ENCODE data around the gene NAP1L1.
"Not testable (repeated sequence)": the region's sequence is repeated elsewhere in the genome, so short reads cannot be mapped to it uniquely, and the experiment has no call there.

NAP1L1 gene

DNA sequence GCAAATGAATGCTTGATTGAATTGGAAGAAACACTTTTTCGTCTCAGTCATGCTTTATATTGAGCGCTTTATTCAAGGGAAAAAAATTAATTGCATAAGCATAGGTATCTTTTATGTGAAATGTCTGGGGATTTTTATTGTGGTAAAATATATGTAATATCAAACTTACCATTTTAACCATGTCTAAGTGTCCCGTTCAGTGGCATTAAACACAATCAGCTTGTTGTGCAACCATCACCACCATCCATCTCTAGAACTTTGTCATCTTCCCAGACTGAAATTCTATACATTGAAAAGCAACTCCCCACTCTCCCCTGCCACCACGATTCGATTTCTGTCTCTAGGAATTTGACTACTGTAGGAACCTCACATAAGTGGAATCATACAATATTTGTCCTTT, 92.7 kb downstream of the NAP1L1 start:
- no peak for TF ChIP-seq CTCF (IDR thresholded peaks at IDR 0.05; ENCODE audit: low read depth, low read length, missing control alignments)
- in situ Hi-C loops (cut with HindIII; ENCODE audit: low sequenced_read_pairs), result no loop called here
- no peak for DNase-seq (ENCODE audit: low read depth)
- no peak overlapping the region for H3K4me3 ChIP-seq (ENCODE audit: low read depth, low read length)

DNA sequence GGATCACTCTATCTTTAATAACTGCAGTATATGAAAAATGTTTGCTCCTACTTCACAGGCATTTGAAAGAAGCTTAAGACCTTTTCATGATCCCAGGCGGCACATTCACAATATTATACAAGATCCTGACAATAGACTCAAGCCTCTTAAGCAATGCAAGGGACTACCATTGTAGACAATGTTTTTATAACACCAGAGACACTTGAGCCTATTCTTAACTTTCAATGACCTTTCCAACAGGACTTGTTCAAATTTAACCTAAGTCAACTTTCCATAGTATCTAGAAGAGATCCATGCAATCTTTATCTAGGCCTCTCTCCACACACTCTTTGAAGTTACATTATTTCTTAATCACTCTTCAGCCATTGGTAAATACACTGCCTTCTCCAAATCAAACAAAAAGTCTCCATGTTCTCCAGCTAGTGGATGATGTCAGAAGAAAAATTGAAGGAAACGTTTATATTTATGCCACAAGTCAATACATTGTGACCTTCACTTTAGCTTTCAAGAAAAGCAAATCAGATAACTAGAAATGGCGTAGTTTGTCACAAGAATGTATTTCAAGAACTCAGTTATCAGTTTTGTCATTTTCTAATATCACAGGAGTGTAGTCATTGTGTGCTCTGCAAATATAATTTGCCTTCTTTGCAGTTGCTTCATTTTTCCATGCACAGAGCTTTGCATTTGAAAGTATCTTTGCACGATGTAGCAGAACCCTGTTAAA, 94.1 kb downstream of the NAP1L1 start:
- in situ Hi-C loops (cut with HindIII; ENCODE audit: low sequenced_read_pairs), result no loop called here
- no peak for DNase-seq (ENCODE audit: low read depth)
- TF ChIP-seq CTCF (IDR thresholded peaks at IDR 0.05; ENCODE audit: low read depth, low read length, missing control alignments), result no peak
- no peak overlapping the region for H3K4me3 ChIP-seq (ENCODE audit: low read depth, low read length)

GRCh38 chr12:75987709-75988108, 96.8 kb downstream of the NAP1L1 start:
- in situ Hi-C loops (cut with HindIII; ENCODE audit: low sequenced_read_pairs); H3K4me3 ChIP-seq (ENCODE audit: low read depth, low read length); DNase-seq (ENCODE audit: low read depth): not testable (repeated sequence)
